Mesendoderm (in vitro differentiated cells): ENCODE results near the gene PPP2R5B. TPM values are rescaled to one million over a fixed set of nuclear protein-coding genes. Genes with fewer than 3 reads are reported as not detected.
A peak's percentile ranks its signal among the peaks of the same experiment; 100 is the strongest.
"Not testable (repeated sequence)": the region's sequence is repeated elsewhere in the genome, so short reads cannot be mapped to it uniquely, and the experiment has no call there.

Experiments
- DNase-seq: peaks from one replicate; pipeline ENCODE4 v3.0.0; 2013
- H2AK5ac ChIP-seq: 2 replicates; pipeline ENCODE4 v1.6.1; 2013; ENCODE audit warnings: low read length, inconsistent platforms
- H2BK120ac ChIP-seq: 2 replicates; pipeline ENCODE4 v1.6.1; 2013; ENCODE audit warnings: low read depth, mild to moderate bottlenecking, low read length, moderate library complexity, mixed read lengths
- H2BK15ac ChIP-seq: replicated peaks from 2 replicates; pipeline ENCODE4 v1.6.1; 2013; ENCODE audit warnings: low read depth, mild to moderate bottlenecking, moderate library complexity
- H2BK5ac ChIP-seq: 2 replicates; pipeline ENCODE4 v1.6.1; 2013; ENCODE audit warnings: low read length, inconsistent platforms
- H3K18ac ChIP-seq: 2 replicates; pipeline ENCODE4 v1.6.1; 2013; ENCODE audit warnings: mild to moderate bottlenecking, low read length, mixed read lengths
- H3K23ac ChIP-seq: one replicate; pipeline ENCODE4 v1.6.1; 2013; ENCODE audit warnings: low read length
- H3K27ac ChIP-seq: 2 replicates; pipeline ENCODE4 v1.5.1; 2013; ENCODE audit warnings: low read depth, mild to moderate bottlenecking, inconsistent platforms, low read length, moderate library complexity
- H3K27me3 ChIP-seq: 2 replicates; pipeline ENCODE4 v1.6.1; 2013; ENCODE audit warnings: low read length, control low read depth, mild to moderate bottlenecking, inconsistent platforms; ENCODE audit not compliant: insufficient read depth, poor library complexity
- H3K36me3 ChIP-seq: 2 replicates; pipeline ENCODE4 v1.6.1; 2013; ENCODE audit warnings: low read length, inconsistent platforms; ENCODE audit not compliant: control insufficient read depth, insufficient read depth
- H3K4ac ChIP-seq: one replicate; pipeline ENCODE4 v1.6.1; 2013; ENCODE audit warnings: low read depth, mild to moderate bottlenecking, low read length, moderate library complexity
- H3K4me1 ChIP-seq: 2 replicates; pipeline ENCODE4 v1.6.1; 2013; ENCODE audit warnings: low read depth, low read length, inconsistent platforms; ENCODE audit not compliant: control insufficient read depth
- H3K4me2 ChIP-seq: 2 replicates; pipeline ENCODE4 v1.6.1; 2013; ENCODE audit warnings: low read length
- H3K4me3 ChIP-seq: 2 replicates; pipeline ENCODE4 v1.5.1; 2013; ENCODE audit warnings: mild to moderate bottlenecking, low read length
- H3K56ac ChIP-seq: one replicate; pipeline ENCODE4 v1.6.1; 2013; ENCODE audit warnings: low read length
- H3K79me1 ChIP-seq: 2 replicates; pipeline ENCODE4 v1.6.1; 2013; ENCODE audit warnings: low read length, inconsistent platforms
- H3K79me2 ChIP-seq: 2 replicates; pipeline ENCODE4 v1.6.1; 2013; ENCODE audit warnings: mild to moderate bottlenecking, low read length; ENCODE audit not compliant: control insufficient read depth, insufficient read depth
- H3K9ac ChIP-seq: 2 replicates; pipeline ENCODE4 v1.6.1; 2013; ENCODE audit warnings: low read length, inconsistent platforms
- H4K5ac ChIP-seq: one replicate; pipeline ENCODE4 v1.6.1; 2013; ENCODE audit warnings: low read length
- H4K8ac ChIP-seq: one replicate; pipeline ENCODE4 v1.6.1; 2013; ENCODE audit warnings: low read depth, mild to moderate bottlenecking, control low read depth, low read length, moderate library complexity
- WGBS: extraction: QIAGEN DNeasy Blood & Tissue Kit; methylation state at CpG from one replicate; pipeline ENCODE4 v1.1.7; 2013; ENCODE audit warnings: low lambda C conversion rate, missing lambda C conversion rate; ENCODE audit not compliant: insufficient coverage; ENCODE audit errors: extremely low coverage; 5-methylcytosine and 5-hydroxymethylcytosine counted together
- small RNA-seq: library from polyadenylated mRNA; stranded (forward); fragments of <200 nt; extraction: miRNeasy Mini kit (QIAGEN cat#:217004); gene quantifications from one replicate; pipeline ENCODE3, GENCODE V24; 2013; ENCODE audit not compliant: insufficient read depth

PPP2R5B gene

DNA sequence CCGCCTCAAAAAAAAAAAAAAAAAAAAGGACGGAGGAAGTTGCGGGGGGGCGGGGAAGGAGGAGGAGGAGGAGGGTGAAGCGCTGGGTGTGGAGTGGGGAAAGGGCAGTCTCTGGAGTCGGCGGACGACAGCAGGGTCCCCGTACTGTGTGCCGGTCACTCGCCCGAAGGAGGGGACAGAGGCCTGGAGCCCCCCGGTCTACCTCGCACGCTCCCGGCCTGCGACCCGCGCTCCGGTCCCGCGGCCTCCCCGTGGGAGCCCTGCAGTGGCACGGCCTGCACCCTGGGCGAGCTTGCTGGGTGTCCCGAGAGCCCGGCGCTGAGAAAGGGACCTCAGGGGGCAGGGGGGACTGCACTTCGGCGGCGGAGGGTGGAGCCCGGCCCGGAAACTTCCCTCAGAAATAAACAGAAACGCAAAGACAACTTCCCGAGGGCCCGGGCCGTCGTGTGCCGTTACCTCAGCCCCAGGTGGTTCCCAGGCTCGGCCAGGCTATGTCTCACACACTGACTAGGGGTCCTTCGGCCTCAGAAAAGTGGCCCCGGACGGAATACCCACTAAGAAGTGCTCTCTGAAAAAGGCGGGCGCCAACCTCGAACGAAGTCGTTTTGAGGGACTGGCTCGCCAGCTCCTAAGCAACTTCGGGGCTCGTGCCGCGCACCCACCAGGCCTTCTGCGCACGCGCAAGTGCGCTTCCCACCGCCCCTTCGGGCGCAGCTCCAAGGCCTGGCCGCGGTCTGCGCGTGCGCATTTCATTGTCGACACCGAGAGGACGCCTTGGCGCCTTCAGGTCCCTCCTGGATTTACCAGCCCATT, 47.1 kb downstream of the PPP2R5B start, which contains the start of gene MAJIN:
MAJIN (minus strand) TSS at position 688 of the 813 bp plus-strand sequence. CDS start 12,703 bp downstream, outside the sequence.
- no peaks in the 10 kb centered on the region for H3K4me1 ChIP-seq
- no peak within 1 kb of the TSS for H3K56ac ChIP-seq
- no peak within 1 kb of the TSS for H2AK5ac ChIP-seq
- no CpG with 5 or more reads among the region's 69 CpGs for WGBS
- H4K5ac ChIP-seq = no peak within 1 kb of the TSS
- no peak within 1 kb of the TSS for H2BK120ac ChIP-seq
- peak; percentile 87 for DNase-seq
- no peaks in the 10 kb centered on the region for H3K27me3 ChIP-seq
- H3K4me3 ChIP-seq = no peak within 1 kb of the TSS
- no peak within 1 kb of the TSS for H3K18ac ChIP-seq
- H3K23ac ChIP-seq = no peak within 1 kb of the TSS
- no peaks in the 10 kb centered on the region for H3K36me3 ChIP-seq
- H3K4me2 ChIP-seq = no peak within 1 kb of the TSS
- H3K79me2 ChIP-seq = no peaks in the 10 kb centered on the region
- no peak within 1 kb of the TSS for H3K27ac ChIP-seq
- no peaks in the 10 kb centered on the region for H3K79me1 ChIP-seq
- H2BK15ac ChIP-seq = no peak within 1 kb of the TSS
- H3K4ac ChIP-seq = no peak within 1 kb of the TSS
- no peak within 1 kb of the TSS for H4K8ac ChIP-seq
- no peak within 1 kb of the TSS for H2BK5ac ChIP-seq
- H3K9ac ChIP-seq = no peak within 1 kb of the TSS

DNA sequence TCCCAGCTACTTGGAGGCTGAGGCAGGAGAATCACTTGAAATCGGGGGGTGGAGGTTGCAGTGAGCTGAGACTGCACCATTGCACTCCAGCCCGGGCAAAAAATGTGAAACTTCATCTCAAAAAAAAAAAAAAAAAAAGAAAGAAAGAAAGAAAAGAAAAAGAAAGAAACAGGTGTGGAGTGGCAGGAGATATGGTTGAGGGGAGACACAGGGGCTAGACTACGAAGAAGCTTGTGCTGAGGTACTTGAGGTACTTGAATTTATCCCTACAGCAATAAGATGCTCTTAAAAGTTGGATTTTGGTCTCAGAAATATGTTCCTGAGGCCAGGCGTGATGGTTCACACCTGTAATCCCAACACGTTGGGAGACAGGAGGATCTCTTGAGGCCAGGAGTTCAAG, 49.6 kb downstream of the PPP2R5B start:
- H4K8ac ChIP-seq = no peak overlapping the region
- no peak overlapping the region for H2AK5ac ChIP-seq
- H3K4me2 ChIP-seq = no peak overlapping the region
- H2BK5ac ChIP-seq = no peak overlapping the region
- no peaks in the 10 kb centered on the region for H3K79me1 ChIP-seq
- no peaks in the 10 kb centered on the region for H3K4me1 ChIP-seq
- H3K27me3 ChIP-seq = no peaks in the 10 kb centered on the region
- no peak overlapping the region for H3K56ac ChIP-seq
- H3K23ac ChIP-seq = no peak overlapping the region
- H4K5ac ChIP-seq = no peak overlapping the region
- H3K9ac ChIP-seq = no peak overlapping the region
- no peak overlapping the region for H3K27ac ChIP-seq
- no peak overlapping the region for H2BK120ac ChIP-seq
- no peaks in the 10 kb centered on the region for H3K36me3 ChIP-seq
- no peak for DNase-seq
- H2BK15ac ChIP-seq = no peak overlapping the region
- H3K4ac ChIP-seq = no peak overlapping the region
- WGBS = no CpG with 5 or more reads among the region's 5 CpGs
- H3K4me3 ChIP-seq = no peak overlapping the region
- no peaks in the 10 kb centered on the region for H3K79me2 ChIP-seq
- no peak overlapping the region for H3K18ac ChIP-seq

DNA sequence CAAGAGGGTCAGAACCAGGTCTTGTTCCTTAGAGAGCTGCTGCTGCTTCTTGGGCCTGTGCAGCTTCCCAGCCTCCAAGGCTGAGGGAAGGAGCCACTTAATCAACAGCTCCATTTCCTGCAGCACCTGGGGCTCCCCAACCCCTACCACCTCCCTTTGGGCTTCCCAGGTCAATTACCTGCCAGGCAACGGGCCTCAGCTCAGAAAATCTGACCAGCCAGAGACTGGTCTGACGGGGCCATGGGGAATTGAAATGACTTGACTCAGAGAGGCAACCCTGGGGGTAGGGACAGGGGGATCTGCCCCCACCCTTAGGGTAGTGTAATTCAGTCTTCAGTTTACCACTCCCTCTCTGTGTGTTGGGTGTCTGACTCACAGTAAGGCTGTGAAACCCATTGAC, 52.2 kb downstream of the PPP2R5B start:
- Histone ChIP-seq H3K79me1 (no peaks in the 10 kb centered on the region), H3K4me2 (no peak overlapping the region), H3K79me2 (no peaks in the 10 kb centered on the region), H2BK120ac (no peak overlapping the region), H3K36me3 (no peaks in the 10 kb centered on the region), H3K9ac (no peak overlapping the region), H3K4ac (no peak overlapping the region), H3K18ac (no peak overlapping the region), H3K27me3 (no peaks in the 10 kb centered on the region), H2BK5ac (no peak overlapping the region), H3K4me1 (no peaks in the 10 kb centered on the region), H2BK15ac (no peak overlapping the region), H3K23ac (no peak overlapping the region), H3K56ac (no peak overlapping the region), H3K27ac (no peak overlapping the region), H4K5ac (no peak overlapping the region), H2AK5ac (no peak overlapping the region), H4K8ac (no peak overlapping the region), H3K4me3 (no peak overlapping the region)
- no CpG with 5 or more reads among the region's 2 CpGs for WGBS
- no peak for DNase-seq

DNA sequence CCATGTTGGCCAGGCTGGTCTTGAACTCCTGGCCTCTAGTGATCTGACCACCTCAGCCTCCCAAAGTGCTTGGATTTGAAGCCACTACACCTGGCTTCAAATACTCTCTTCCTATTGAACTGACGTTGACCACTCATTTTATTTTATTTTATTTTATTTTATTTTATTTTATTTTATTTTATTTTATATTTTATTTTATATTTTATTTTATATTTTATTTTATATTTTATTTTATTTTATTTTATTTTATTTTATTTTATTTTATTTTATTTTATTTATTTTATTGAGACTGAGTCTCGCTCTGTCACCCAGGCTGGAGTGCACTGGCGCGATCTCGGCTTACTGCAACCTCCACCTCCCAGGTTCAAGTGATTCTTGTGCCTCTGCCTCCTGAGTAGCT, 58.9 kb downstream of the PPP2R5B start:
- not testable (repeated sequence) for DNase-seq, H3K56ac ChIP-seq, H3K79me2 ChIP-seq, H4K8ac ChIP-seq, H3K4me3 ChIP-seq, H3K27me3 ChIP-seq, H3K4ac ChIP-seq, H3K4me1 ChIP-seq, H3K18ac ChIP-seq, H3K79me1 ChIP-seq, H2AK5ac ChIP-seq, H2BK120ac ChIP-seq, H3K23ac ChIP-seq, H3K4me2 ChIP-seq, H3K9ac ChIP-seq, H3K36me3 ChIP-seq, H2BK5ac ChIP-seq, H4K5ac ChIP-seq, H2BK15ac ChIP-seq, H3K27ac ChIP-seq
- WGBS = no CpG with 5 or more reads among the region's 5 CpGs

Small RNA genes within 50 kb of the gene (small RNA-seq; reads per million reads assigned to genes)
- gene MIR6749 = not detected
- not detected for gene MIR6750
